Activated CD8-positive, alpha-beta memory T cell treated with anti-CD3 and anti-CD28 coated beads for 48 hours (primary cell): ENCODE measurements around the gene MYOZ3.

Source experiments
- DNase-seq, 3 experiments: peaks; one replicate each; pipeline ENCODE4 v3.0.0-alpha.2; 2020; ENCODE audit warnings: low read depth in 2 of 3, low spot score in 2 of 3

The MYOZ3 gene

DNA sequence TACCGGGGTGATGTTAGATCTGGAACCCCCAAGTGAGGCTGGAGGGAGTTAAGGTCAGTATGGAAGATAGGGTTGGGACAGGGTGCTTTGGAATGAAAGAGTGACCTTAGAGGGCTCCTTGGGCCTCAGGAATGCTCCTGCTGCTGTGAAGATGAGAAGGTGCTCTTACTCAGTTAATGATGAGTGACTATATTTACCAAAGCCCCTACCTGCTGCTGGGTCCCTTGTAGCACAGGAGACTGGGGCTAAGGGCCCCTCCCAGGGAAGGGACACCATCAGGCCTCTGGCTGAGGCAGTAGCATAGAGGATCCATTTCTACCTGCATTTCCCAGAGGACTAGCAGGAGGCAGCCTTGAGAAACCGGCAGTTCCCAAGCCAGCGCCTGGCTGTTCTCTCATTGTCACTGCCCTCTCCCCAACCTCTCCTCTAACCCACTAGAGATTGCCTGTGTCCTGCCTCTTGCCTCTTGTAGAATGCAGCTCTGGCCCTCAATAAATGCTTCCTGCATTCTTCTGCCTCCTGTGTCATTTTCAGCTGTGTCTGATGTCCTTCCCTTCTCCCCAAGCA lies 2.3 kb upstream of the MYOZ3 start:
- no peak for DNase-seq

DNA sequence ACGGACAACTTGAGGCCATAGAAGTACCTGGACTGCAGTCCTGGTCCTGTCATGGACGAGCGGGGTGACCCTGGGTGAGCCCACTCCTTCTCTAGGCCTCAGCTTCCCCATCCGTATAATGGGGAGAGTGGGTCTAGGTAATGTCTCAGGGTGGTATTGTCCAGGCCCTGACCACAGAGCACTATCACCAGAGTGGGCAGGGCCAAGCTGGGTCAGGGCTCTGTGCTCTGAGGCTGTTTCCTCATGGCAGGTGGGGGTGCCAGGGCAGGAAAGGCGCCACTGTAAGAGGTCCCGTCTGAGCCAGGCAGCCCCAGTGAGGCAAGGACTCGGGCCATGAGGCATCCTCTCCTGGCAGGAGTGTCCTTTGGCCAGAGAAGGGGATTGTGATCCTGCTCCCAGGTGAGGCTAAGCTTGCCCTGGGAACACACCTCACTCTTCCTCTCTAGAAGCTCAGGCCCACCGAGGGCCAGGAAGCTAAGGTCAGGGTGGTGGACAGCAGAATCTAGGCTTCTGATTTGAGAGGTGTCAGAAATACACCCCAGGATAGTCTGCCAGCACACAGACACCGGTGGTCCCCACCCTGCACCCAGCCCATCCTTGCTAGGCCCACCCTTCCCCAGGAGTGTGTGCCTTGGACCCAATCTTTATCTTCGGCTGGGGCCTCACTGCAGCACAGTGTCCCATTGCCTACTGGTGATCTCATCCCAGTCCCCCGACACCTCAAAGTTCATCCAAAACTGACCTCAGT lies 1.5 kb upstream of the MYOZ3 start:
- no peak for DNase-seq

GRCh38 chr5:150660108-150660831 lies 781 bp upstream of the MYOZ3 start:
- DNase-seq, result no peak

DNA sequence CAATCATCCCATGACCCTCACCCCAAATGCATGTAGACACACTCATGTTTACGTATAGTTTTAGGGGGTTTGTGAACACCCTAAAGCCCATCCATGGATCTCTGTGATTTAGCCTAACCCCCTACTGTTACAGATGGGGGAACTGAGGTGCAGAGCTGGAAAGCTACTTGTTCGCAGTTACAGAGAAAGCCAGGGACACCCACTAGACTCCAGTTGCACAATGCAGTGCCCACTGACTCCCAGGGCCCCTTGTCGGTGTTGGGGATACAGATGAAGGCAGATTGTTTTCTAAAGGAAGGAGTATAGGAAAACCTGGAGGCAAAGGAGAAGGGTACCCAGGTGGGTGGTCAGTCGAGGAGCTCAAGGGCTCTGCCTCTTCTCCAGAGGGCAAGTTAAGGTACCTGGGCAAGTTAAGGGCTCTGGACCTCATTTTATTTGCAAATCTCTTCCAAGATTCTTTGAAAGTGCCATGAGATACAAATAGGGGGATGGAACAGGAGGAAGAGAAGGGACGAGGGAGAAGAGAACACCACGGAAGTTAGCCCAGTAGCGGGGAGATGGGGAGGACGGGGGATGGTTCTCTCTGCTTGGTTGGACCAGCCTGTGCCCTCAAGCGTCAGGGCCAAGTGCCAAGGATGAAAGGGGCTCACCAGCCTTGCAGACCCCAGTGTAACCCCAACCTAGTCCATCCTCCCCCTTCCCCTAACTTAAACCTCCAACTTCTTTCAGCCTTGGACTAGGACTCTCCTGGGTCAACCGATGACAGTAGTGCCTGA lies 958 bp downstream of the MYOZ3 start:
- no peak for DNase-seq

GRCh38 chr5:150662731-150663516 lies 1.9 kb downstream of the MYOZ3 start:
- no peak for DNase-seq

- DNase-seq, result no peak
Measured at GRCh38 chr5:150663936-150664335, 2.9 kb downstream of the MYOZ3 start.

DNA sequence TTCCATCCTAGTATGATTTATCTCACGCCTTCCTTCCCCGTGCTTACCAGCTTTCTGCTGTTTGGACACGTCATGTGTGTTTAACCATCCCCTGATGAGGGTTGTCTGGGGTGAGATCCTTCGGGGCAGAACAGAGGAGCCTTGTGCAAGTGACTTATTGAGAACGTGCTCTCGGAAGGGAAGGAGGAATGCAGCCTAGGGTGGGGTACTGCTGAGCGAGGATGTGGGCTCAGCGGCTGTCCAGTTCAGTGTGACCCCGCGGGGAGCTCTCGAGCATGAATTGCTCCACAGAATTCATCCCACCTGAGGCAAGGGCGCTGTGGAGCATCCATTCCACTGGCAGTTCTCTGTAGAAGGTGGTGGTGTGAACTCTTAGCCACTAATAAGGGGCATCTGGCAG lies 4.0 kb downstream of the MYOZ3 start:
- DNase-seq, result no peak

- DNase-seq, result no peak
Measured at GRCh38 chr5:150670275-150670947, 9.4 kb downstream of the MYOZ3 start.

DNA sequence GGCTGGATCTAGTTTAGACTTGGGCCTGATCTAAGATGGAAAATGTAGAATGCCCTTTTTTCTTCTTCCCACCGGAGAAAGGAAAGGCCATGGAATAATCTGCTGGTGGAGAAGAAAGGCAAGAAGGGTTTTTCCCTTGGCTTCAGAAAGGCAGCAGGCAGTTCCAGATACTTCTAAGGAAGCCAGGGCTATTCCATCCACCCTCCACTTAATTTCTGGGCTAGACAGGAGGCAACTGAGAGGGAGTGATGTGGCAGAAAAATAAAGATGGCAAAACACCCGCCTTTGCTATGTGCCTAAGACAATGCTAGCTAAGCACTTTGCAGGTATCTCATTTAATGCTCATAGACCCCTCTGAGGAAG lies 9.9 kb downstream of the MYOZ3 start:
- DNase-seq, result no peak

- no peak for DNase-seq
Measured at GRCh38 chr5:150671509-150672236, 10.6 kb downstream of the MYOZ3 start.

- DNase-seq, result no peak
Measured at GRCh38 chr5:150672237-150672883, 11.3 kb downstream of the MYOZ3 start.

GRCh38 chr5:150672884-150673275 lies 11.8 kb downstream of the MYOZ3 start:
- no peak for DNase-seq

DNA sequence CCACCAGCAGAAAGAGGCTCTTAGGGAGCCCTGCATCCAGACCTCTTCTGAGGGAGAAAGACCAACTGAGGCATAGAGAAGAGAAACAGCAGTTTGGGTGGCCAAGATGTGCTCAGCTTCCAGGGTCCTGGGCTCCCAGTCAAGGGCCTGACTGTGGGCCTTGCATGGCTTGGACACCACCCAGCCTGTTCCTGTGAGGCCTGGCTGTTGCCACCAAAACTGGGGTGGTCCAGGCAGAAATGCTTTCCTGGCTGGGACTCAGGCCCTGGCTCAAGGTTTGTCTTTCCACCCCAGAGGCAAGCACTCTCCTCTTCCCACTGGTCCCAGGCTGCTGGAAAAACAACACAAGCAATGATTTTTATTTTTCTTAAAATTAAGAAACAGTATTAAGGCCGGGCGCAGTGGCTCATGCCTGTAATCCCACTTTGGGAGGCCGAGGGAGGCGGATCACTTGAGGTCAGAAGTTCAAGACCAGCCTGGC lies 13.3 kb downstream of the MYOZ3 start:
- no peak for DNase-seq

- no peak for DNase-seq
Measured at GRCh38 chr5:150675069-150675468, 14.0 kb downstream of the MYOZ3 start.

DNA sequence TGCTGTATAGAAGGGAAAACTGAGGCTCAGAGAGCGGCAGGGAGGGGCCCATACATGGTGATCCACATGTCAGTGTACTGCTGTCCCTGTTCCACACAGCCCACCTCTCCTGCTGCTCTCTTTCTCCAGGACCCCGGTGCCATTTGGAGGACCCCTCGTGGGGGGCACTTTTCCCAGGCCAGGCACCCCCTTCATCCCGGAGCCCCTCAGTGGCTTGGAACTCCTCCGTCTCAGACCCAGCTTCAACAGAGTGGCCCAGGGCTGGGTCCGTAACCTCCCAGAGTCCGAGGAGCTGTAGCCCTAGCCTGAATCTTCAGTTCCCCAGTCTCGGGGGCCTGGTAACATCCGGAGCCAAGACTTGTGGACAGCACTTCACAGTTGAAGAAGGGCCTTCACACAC lies 15.5 kb downstream of the MYOZ3 start:
- no peak for DNase-seq

DNA sequence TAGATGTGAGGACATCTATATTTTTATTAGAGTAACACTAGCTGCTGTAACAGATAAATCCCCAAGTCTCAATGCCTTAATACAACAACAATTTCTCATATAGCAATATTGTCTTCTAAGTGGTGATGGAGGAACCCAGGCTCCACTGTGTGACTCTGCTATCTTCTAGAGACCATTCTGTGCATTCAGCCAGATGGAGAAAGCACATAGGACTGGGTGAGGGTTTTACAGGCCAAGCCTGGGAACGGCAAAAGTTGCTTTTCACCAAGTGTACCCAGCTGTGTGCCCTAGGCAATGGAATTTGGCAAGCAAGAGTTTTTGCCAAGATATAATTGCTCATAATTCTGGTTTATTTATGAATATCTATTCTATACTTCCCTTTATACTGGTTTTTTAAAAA lies 28.1 kb downstream of the MYOZ3 start:
- DNase-seq, result no peak

GRCh38 chr5:150690760-150691159 lies 29.7 kb downstream of the MYOZ3 start:
- DNase-seq, result no peak

DNA sequence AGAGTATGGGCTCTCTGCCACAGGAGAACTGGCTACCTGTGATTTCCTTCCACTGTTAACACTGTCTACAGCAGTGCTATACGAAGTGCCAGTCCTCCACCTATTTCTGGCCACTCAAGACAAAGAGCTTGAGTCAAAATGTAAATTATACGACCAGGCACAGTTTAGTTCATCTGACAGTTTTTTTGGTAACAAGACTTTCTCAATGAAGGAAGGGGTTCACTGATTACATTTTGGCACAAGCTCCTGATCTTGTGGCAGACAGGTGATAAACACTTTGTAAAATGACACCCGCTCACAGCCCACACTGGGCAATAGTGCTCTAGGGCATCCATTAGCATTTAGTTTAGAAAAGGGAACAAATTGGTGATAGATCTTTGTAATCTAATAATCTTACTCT lies 31.2 kb downstream of the MYOZ3 start:
- DNase-seq, result no peak

DNA sequence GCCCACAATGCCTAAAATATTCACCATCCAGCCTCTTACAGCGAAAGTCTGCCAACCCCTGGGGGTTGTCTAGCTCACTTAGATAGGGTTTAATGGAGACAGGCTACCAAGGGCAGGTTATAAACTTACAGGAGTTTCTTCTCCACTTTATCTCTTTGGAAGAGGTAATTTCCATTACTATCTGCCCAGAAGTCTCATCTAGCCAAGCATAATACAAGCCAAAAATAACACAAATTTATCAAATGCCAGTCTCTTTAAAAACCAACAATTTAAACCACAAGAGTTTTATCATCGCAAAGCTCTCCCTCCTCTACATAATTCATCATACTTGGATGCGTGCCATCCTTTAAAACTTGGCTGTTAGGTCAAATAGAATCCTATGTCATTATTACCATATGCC lies 33.6 kb downstream of the MYOZ3 start:
- DNase-seq, result no peak
